ENCODE data around the gene USF1. TPM values are rescaled to one million over a fixed set of nuclear protein-coding genes. Genes with fewer than 3 reads are reported as not detected.
"Not testable (repeated sequence)": the region's sequence is repeated elsewhere in the genome, so short reads cannot be mapped to it uniquely, and the experiment has no call there.

The USF1 gene
- total RNA-seq, 1 donor from 2014 or later: 105 TPM

DNA sequence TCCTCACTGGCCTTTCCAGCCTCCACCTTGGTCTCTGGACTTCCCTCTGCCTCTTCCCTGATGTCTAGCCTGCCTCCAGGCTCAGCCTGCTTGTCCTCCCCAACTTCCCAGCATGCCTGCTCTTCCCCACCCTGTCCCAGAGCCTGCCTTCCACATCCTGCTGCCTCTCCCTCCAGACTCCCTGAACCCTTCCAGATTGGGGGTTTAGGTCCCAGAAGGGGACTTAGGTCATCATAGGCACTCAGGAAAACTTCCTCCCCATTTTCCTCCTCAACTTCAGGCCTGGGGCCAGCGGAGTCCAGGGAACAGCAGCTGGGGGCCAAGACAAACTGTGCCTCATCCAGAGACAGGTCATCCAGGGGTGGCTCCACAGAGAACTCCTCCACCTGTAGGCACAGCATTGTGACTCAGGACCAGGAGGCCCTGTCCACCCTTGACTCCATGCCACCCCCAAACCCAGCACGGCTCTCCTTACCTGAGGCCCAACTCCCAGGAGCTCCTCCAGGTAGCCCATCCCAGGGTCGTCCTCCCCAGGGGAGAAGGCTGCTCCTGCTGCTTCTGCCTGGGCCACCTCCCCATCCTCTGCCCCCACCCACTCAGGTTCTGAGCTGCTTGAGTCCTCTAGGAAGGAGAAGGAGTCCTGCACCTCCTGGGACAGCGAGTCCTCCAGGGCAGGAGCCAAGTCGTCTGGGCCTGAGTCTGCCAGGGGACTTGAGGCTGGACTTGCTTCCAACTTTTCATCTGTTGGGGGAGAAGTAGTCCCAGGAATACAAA lies 3.4 kb upstream of the USF1 start:
- no peak for DNase-seq (ENCODE audit: low read depth in 2 of 2)

DNA sequence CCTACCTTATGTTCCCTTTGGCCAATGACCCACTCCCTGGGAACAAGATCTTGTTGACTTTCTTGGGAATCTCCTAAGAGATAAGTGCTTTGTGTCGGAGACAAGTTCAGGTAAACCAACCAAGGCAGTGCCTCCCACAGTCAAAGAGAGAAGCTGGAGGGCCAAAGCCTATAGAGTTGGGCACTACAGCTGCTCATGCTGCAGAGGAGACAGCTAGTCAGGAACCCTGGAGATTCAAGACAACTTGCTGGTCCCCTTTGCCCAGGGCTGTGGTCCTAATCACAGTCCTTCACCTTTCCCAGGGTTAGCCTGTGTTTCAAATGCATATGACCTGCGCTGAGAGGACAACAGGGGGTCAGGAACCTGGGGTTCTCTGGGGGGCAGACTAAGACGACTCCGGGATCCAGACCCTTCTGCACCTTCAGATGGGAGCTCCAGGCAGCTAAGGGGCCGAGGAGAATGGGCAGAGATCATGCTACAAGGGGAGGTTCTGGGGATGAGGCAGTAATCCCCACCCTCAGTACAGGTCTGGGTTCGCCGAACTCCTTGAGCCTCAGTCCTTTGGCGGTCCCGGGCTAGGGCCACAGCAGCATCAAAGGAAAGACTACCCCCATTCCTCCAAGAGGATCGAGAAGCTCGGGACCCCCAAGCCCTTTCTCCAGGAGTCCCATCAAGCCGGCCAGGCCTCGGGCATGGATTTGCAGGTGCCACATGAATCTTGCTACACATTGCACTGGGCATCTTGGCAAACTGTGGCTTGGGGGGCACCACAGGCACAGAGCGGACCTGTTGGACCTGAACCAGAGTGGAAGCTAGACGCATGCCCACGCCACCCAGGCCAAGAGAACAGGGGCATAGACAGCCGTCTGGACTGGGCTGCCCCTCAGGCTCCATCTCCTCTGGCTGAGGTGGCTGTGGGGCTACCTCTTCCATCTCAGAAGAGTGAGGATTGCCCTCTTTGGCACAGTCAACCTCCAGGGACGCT lies 2.0 kb upstream of the USF1 start:
- DNase-seq (ENCODE audit: low read depth in 2 of 2): no peak

DNA sequence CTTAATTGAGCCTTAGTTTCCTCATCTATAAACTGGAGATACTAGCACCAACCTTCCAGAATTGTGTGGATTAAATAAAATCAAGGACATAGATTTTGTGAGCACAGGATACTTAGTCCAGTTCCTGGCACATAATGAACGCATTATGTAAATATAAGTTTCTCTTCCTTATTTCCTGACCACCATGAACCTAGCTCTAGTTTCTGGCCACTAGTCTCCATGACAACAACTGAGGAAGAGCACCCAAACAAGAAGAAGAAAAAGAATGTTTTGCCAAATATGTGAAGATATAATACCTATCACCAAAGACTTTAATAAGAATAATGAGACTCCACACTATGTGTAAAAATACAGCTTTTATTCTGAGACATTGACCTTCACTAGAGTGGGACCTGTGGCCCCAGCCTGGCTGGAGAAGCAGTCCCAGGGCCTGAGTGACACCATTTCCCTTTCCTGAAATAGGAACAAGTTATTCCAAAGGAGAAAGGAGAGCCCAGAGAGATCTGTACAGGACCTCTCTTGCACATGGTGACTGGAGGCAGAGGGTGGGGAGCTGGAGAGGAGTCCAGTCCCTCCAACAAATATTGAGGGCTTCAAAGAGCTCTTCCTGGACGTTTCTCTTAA lies 940 bp upstream of the USF1 start:
- DNase-seq (ENCODE audit: low read depth in 2 of 2): peak in 1 of 2 donors; percentile 14

DNA sequence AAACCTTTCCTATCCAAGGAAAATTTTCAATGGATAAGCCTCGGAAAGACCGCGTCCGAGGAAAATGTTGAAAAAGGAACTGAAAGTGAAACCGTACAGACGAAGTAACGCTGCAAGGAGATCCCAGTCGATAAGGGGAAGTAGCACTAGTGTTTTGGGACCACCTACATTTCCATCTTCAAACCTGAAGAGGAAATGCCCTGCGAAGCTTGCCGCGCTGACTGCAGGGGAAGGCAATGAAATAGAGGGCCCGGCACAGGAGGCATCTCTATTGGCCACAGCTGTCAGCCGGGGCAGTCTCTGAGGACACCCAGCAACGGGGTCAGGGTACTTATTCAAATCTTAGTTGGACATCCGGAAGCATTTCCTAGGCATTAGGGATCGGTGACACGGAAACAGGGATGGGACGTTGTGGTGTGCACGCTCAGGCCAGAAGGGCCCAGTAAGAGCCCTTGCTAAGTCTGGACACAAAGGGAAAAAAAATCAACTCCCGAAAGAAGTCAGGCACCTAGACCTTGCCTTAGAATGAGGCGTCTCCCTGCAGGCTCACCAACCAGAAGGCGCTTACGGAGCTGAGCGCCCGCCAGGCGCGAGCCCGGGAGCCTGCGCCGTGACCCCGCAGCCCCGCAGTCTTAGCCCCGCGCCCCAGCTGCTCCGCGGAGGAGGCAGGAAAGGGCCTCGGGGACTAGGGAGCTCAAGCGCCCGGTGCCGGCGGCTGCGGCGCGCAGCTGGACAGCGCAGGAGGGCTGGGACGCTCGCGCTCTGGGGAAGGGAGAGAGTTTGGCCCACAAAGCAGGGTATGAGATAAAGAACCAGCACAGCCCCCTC lies 655 bp downstream of the USF1 start:
- DNase-seq (ENCODE audit: low read depth in 2 of 2): peak; percentile 57 to 75

DNA sequence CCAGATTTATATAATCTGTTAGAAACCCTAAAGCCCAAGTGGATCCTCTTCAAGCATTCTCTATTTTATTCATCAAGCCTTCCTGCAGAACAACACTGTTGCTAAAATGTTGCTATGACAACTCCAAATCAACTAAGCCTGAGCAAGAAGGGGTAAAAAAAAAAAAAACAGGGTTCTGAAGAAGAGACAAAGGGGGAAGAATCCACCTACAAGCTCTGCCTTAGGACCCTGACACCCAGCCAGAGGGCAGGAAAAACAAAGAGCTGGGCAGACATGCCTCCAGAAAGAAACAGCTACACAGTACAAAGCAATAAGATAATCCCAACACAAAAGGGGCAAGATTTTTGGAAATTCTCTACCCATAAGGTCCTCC lies 1.3 kb downstream of the USF1 start:
- DNase-seq (ENCODE audit: low read depth in 2 of 2): peak; percentile 22 to 26

DNA sequence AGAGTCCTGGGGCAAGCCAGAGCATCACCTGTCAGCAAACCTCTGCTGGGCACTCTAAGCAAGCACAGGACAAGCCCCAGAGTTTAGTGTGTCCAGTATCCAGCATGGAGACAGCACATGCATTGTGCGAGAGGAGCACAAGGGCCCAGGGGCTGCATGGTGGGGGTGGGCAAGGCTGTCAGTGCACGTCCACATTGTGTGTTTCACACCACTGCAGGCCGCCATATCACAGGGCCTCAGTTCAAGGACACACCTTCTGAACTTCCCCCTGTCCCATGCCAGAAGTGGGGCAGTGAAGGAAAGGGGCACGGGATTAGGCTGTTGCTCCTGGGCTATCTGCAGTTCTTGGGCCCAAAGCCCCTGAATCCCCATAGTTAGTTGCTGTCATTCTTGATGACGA lies 6.2 kb downstream of the USF1 start:
- no peak for DNase-seq (ENCODE audit: low read depth in 2 of 2)

DNA sequence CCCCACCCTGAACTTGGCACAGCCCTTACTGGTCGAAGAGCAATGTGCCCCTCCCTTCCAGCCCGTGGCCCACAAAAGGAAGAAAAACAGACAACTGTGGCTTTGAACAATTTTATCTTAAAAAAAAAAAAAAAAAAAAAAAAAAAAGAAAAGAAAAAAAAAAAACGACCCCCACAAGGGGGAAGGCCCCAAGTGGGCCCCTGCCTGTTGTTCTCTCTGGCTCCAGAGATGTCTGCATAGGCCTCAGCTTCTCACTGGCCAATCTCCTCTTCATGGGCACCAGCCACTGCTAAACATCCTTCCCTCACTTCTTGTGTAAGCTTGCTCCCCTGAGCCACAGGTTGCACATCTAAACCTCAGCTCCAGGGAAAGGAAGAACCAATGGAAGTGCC lies 6.6 kb downstream of the USF1 start:
- no peak for DNase-seq (ENCODE audit: low read depth in 2 of 2)

DNA sequence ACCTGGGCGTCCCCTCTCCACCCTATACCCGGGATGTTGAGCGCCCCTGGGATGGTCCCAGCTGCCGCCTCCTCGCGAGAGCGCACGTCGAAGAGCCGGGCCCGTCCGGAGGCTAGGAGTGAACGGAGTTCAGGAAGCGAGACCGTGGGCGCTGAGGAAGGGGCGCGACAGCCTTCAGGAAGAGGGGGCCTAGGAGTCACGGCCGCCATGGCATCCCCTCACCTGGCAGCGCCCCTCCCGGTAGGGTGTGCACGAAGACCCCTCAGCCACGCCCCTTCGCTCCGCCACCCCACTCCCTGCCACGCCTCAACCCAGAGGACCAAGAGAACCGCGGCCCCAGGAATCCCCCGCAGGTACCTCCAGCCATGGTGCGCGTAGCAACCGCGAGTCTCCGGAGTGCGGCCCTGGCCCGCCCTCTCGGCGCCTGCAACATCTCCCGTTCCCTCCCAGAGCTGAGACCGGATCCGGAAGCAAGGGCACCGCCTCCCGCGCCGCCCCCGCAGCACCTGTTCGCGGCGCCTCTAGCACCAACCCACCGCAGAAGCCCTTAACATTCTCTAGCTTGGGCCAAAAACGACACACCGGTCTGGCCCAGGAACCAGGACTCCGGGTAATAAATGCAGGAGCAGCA lies 7.1 kb downstream of the USF1 start, which contains the start of gene TSTD1:
Gene TSTD1, minus strand, starts transcription at position 442 of the 631 bp plus-strand sequence. Its CDS starts 75 bp downstream, at position 367.
- DNase-seq (ENCODE audit: low read depth in 2 of 2): peak in 1 of 2 donors; percentile 16

DNA sequence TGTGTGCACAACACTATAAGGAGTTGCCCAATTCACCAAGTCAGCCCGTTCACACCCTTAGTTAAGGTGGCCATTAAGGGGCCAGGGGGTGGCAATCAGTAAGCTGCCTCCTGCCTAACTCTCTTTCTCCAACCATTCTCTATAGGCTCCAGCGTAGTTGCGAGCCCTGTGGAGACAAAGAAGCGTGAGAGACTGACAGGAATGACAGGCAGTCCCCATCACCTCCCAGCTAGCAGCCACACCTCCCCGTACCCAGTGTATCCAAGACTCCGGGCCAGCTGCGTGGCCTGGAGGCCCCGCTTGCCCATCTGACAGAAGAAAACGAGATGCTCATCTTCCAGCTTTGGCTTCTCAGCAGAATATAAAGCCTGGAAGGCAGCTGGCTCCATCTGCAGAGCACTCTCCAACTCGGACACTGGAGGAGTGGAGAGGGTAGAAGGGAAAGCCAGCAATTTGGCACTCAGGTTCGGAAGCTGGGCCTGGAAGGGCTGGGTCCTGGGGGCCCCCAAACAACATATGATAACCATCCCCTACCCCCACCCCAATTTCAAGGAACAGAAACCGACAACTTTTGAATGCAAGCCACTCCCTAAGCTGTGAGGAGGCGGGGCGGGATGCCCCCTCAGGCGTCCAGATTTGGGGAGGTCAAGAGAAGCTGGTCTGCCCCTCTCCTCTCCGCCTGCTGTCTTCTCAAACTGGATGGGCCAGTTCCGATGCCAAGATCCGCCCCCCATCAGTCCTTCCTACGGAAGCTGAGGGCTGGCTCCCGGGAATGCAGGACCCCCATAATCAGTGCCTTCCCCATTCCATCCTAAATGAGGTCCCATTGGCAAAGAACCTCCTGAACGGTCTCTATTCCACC lies 7.9 kb downstream of the USF1 start:
- DNase-seq (ENCODE audit: low read depth in 2 of 2): no peak

DNA sequence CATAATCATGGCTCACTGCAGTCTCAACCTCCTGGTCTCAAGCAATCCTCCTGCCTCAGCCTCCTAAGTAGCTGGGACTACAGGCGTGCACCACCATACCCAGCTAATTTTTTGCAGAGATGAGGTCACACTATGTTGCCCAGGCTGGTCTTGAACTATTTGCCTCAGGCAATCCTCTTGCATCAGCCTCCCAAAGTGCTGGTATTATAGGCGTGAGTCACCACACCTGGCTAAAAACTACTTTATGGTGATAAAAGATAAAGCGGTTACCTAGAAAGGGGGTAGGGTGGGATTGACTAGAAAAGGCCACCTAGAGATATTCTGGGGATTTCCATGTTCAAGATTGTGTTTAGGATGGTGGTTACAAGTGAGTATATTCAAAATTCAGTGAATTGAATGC lies 12.0 kb downstream of the USF1 start:
- no peak for DNase-seq (ENCODE audit: low read depth in 2 of 2)

DNA sequence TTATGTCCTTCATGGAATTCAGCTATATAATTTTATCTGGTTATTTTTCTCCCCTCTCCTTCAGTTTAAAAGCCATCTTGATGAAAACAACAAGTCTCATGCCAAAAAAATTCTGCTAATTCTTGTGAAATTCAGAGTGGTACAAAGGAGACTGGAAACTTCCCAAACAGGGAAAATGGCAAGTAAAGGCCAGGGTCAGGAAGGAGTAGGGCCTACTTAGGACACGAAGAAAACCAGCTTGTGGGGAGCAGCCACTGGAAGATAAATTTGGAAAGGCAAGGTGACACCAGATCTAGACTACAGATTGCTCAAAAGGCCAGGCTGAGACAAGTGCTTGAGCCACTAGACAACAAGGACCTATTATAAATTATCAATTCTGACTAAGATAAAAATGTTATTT lies 13.4 kb downstream of the USF1 start:
- no peak for DNase-seq (ENCODE audit: low read depth in 2 of 2)

DNA sequence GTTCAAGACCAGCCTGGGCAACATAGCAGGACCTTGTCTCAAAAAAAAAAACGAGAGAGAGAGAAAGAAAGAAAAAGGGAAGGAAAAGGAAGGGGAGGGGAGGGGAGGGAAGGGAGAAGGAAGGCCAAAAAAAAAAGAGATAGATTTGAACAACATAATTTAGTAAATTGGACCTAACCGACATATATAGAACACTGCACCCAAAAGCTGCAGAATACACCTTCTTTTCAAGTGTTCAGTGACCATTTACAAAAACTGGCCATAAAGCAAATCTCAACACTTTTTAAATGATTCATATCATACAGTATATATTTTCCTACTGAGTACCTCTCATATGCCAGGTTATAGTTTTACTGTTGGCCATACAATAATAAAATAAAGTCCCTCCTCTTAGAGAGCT lies 13.9 kb downstream of the USF1 start:
- no peak for DNase-seq (ENCODE audit: low read depth in 2 of 2)

DNA sequence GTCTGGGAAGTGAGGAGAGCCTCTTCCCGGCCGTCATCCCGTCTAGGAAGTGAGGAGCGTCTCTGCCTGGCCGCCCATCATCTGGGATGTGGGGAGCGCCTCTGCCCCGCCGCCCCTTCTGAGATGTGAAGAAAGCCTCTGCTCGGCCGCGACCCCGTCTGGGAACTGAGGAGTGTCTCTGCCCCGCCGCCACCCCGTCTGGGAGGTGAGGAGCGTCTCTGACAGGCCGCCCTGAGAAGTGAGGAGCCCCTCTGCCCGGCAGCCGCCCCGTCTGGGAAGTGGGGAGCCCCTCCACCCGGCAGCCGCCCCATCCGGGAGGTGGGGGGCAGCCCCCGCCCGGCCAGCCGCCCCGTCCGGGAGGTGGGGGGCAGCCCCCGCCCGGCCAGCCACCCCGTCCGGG lies 16.3 kb downstream of the USF1 start:
- not testable (repeated sequence) for DNase-seq (ENCODE audit: low read depth in 2 of 2)

DNA sequence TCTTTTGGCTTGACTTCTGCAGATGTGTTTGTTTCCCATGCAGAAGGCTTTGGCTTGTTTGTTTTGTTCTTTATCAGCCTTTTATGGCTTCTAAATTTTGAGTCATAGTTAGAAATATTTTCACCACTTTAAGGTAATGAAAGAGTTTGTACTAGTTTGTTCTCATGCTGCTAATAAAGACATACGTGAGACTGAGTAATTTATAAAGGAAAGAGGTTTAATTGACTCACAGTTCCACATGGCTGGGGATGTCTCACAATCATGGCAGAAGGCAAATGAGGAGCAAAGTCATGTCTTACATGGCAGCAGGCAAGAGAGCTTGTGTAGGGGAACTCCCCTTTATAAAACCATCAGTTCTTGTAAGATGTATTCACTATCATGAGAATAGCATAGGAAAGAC lies 18.8 kb downstream of the USF1 start:
- not testable (repeated sequence) for DNase-seq (ENCODE audit: low read depth in 2 of 2)

DNA sequence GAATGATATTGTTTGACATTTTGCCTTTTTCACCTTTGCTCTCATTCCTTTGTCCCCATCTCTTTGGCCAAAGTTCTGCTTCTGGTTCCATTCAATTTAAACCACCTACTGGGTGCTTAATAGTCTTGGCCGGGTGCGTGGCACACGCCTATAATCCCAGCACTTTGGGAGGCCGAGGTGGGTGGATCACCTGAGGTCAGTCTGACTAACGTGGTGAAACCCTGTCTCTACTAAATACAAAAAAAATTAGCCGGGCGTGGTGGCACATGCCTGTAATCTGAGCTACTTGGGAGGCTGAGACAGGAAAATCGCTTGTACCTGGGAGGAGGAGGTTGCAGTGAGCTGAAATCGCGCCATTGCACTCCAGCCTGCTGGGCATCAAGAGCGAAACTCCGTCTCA lies 23.3 kb downstream of the USF1 start:
- DNase-seq (ENCODE audit: low read depth in 2 of 2): not testable (repeated sequence)

DNA sequence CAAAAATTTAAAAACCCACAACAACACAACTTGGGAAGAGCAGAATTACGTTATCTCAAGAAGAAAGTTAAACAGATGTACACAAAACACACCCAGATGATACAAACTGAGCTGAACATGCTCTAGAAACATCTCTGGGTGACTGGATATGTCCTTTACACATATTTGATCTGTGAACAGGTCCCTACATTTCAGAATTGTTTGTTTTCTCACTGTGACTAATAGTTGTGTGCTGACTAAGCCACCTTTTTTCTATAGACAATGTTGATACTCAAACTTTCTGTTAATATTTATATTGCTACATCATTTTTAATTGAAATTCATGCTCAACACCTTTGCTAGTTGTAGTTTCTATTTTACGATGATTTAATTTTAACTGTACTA lies 23.8 kb downstream of the USF1 start:
- DNase-seq (ENCODE audit: low read depth in 2 of 2): no peak

DNA sequence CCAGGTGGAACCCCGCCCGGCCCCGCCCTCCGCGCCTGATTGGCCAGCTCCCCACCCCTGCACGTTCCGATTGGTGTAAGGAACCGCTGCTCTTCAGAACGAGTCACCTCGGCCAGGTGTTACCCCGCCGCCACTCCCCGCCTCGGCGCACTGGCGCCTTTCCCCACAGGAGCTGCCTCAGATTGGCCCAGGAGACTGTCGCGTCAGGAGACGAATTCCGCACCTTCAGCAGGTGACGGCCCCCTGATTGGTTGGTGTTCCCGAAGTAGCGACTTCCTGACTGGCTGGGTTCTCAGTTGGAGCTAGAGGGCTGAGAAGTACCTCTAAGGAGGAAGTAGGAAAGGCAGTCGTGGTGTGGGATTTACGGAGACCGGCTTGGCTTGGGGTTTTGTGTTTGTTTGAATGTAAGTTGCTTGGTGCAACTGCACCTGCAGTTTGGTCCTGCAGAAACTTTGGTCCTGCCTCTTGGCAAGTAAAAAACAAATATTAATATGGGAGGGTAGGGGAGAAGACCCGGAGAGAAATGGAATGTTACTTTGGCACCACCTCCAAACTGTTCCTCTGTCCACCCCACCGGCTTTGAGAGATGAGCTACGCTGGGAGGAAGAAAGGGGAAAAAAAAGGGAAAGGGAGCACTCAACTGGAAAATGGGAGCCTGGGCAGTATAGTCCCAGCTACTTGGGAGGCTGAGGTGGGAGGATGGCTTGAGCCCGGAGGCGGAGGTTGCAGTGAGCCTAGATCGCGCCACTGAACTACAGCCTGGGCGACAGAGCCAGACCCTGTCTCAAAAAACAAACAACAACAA lies 24.4 kb downstream of the USF1 start:
- DNase-seq (ENCODE audit: low read depth in 2 of 2): peak; percentile 70 to 84

DNA sequence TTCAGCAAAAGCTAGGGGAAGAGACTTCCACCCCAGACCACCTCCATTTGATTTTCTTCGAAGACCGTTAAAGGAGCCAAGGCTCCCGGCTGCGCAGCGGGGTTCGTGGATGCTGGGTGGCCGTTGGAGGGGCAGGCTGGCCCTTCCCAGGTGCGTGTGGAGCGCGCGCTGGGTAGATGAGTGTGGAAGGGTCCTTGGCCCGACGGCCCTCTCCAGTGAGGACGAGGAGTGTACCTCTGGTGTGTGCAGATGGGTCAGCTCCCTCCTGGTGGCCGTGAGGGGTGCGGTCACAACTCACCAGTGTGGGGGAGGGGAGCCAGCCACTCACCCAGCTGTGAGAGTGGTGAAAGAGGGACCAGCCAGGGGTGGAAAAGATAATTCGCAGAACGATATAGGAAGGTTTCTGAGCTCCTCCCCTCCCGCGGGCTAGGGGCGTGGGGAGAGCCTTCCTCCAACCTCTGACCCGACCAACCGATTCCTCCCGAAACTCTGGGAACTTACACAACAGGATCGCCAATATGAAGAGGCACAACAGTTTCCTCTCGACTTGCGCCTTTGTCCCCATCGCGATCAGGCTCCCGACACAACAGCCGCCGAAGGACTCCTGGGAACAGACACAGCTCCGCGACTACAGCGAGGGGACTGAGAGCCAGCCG lies 25.1 kb downstream of the USF1 start, which contains the start of gene F11R:
Gene F11R, minus strand, starts transcription at position 644 of the 656 bp plus-strand sequence. Its CDS starts 79 bp downstream, at position 565.
- DNase-seq (ENCODE audit: low read depth in 2 of 2): peak; percentile 78 to 85

Data from lung microvascular endothelial cell (primary cell).